ENCODE results near the gene BAK1.

The BAK1 gene

DNA sequence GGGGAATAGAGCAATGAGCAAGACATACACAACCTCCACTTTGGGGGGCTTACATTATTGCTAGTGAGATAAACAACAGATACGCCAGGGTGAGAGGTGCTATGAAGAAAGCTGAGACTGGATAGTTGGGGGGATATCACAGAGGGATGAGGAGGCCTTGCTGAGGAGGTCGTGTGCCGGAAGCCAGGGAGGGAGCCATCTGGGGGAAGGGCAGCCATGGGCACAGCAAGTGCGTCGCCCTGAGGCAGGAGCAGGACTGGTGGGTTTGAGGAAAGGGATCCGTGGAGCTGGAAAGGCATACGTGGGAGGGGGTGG lies 12.2 kb upstream of the BAK1 start:
- H3K4me2 ChIP-seq (ENCODE audit: low read length): peak overlapping the region; percentile 86
- no peaks in the 10 kb centered on the region for H3K27me3 ChIP-seq (ENCODE audit: control insufficient read depth, low read length)
- H4K20me1 ChIP-seq (ENCODE audit: control insufficient read depth, insufficient read depth, low read depth, low read length): no peaks in the 10 kb centered on the region
- peak overlapping the region; percentile 69 for H3K4me3 ChIP-seq (ENCODE audit: low read length)
- H3K4me1 ChIP-seq (ENCODE audit: control insufficient read depth, low read length): peaks cover 64% of the 10 kb centered on the region
- H3K9me2 ChIP-seq (replicated peaks; ENCODE audit: control insufficient read depth, low read length): no peaks in the 10 kb centered on the region
- peaks cover 29% of the 10 kb centered on the region for H3F3A ChIP-seq (ENCODE audit: control insufficient read depth, insufficient read depth)
- H3K27ac ChIP-seq (ENCODE audit: low read depth, low read length): peak overlapping the region; percentile 94
- H3K79me2 ChIP-seq (ENCODE audit: control insufficient read depth, low read length): no peaks in the 10 kb centered on the region
- TF ChIP-seq EZH2phosphoT487 (IDR thresholded peaks at IDR 0.05; ENCODE audit: borderline replicate concordance, low read length): no peak
- H3K9me3 ChIP-seq (ENCODE audit: control insufficient read depth, insufficient read depth, low read length): no peaks in the 10 kb centered on the region
- no peaks in the 10 kb centered on the region for H3K36me3 ChIP-seq (ENCODE audit: control insufficient read depth, low read length)

DNA sequence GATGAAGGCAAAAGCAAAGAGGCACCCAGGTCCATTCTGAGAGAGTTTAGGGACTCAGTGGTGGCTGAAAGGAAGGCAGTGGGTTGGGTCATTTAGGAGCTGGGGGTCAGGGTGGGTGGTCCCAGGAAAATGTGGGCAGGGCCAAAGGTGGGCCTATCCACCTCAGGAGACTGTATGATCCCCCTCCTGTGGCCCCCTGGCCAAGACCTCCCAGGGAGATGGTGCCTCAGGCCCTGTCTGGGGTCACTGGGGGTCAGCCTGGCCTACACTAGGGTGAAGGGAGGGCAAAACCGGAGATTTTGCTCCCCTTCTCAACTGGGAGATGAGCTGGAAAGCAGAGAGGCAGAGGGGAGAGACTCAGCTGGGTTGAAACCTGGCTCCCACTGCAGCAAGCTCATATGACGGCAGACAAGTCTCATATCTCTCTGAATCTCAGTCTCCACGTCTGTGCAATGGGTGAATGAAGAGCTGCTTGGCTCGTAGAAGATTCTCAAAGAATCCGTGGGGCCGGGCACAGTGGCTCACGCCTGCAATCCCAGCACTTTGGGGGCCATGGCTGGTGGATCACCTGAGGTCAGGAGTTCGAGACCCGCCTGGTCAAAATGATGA lies 11.5 kb upstream of the BAK1 start:
- H3K4me3 ChIP-seq (ENCODE audit: low read length): no peak overlapping the region
- H3K4me2 ChIP-seq (ENCODE audit: low read length): peak overlapping the region; percentile 86

GRCh38 chr6:33590531-33591198 lies 10.6 kb upstream of the BAK1 start:
- Histone ChIP-seq H3K9me2 (replicated peaks; ENCODE audit: control insufficient read depth, low read length) (no peaks in the 10 kb centered on the region), H3K4me1 (ENCODE audit: control insufficient read depth, low read length) (peaks cover 60% of the 10 kb centered on the region), H3K27ac (ENCODE audit: low read depth, low read length) (peak overlapping the region; percentile 94), H3K27me3 (ENCODE audit: control insufficient read depth, low read length) (no peaks in the 10 kb centered on the region), H3K9me3 (ENCODE audit: control insufficient read depth, insufficient read depth, low read length) (no peaks in the 10 kb centered on the region), H3K79me2 (ENCODE audit: control insufficient read depth, low read length) (no peaks in the 10 kb centered on the region), H3K4me2 (ENCODE audit: low read length) (peak overlapping the region; percentile 41), H4K20me1 (ENCODE audit: control insufficient read depth, insufficient read depth, low read depth, low read length) (no peaks in the 10 kb centered on the region), H3K36me3 (ENCODE audit: control insufficient read depth, low read length) (no peaks in the 10 kb centered on the region), H3F3A (ENCODE audit: control insufficient read depth, insufficient read depth) (peaks cover 29% of the 10 kb centered on the region), H3K4me3 (ENCODE audit: low read length) (no peak overlapping the region)
- TF ChIP-seq, protein P1, sequence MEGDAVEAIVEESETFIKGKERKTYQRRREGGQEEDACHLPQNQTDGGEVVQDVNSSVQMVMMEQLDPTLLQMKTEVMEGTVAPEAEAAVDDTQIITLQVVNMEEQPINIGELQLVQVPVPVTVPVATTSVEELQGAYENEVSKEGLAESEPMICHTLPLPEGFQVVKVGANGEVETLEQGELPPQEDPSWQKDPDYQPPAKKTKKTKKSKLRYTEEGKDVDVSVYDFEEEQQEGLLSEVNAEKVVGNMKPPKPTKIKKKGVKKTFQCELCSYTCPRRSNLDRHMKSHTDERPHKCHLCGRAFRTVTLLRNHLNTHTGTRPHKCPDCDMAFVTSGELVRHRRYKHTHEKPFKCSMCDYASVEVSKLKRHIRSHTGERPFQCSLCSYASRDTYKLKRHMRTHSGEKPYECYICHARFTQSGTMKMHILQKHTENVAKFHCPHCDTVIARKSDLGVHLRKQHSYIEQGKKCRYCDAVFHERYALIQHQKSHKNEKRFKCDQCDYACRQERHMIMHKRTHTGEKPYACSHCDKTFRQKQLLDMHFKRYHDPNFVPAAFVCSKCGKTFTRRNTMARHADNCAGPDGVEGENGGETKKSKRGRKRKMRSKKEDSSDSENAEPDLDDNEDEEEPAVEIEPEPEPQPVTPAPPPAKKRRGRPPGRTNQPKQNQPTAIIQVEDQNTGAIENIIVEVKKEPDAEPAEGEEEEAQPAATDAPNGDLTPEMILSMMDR (IDR thresholded peaks at IDR 0.05; ENCODE audit: low read depth, low read length, poor library complexity, severe bottlenecking): peak; percentile 31
- TF ChIP-seq EZH2phosphoT487 (IDR thresholded peaks at IDR 0.05; ENCODE audit: borderline replicate concordance, low read length): no peak

More for the DNA sequence above, 11.5 kb upstream of the BAK1 start:
- Histone ChIP-seq H3F3A (ENCODE audit: control insufficient read depth, insufficient read depth) (peaks cover 29% of the 10 kb centered on the region), H3K9me2 (replicated peaks; ENCODE audit: control insufficient read depth, low read length) (no peaks in the 10 kb centered on the region), H3K36me3 (ENCODE audit: control insufficient read depth, low read length) (no peaks in the 10 kb centered on the region), H4K20me1 (ENCODE audit: control insufficient read depth, insufficient read depth, low read depth, low read length) (no peaks in the 10 kb centered on the region), H3K27ac (ENCODE audit: low read depth, low read length) (peak overlapping the region; percentile 94), H3K4me1 (ENCODE audit: control insufficient read depth, low read length) (peaks cover 57% of the 10 kb centered on the region), H3K27me3 (ENCODE audit: control insufficient read depth, low read length) (no peaks in the 10 kb centered on the region), H3K9me3 (ENCODE audit: control insufficient read depth, insufficient read depth, low read length) (no peaks in the 10 kb centered on the region), H3K79me2 (ENCODE audit: control insufficient read depth, low read length) (no peaks in the 10 kb centered on the region)
- TF ChIP-seq, protein P1 (IDR thresholded peaks at IDR 0.05; ENCODE audit: low read depth, low read length, poor library complexity, severe bottlenecking): no peak
- no peak for TF ChIP-seq EZH2phosphoT487 (IDR thresholded peaks at IDR 0.05; ENCODE audit: borderline replicate concordance, low read length)
